SK-N-DZ (cell line): Measurements from ENCODE around the gene TRIM46.
"Not testable (repeated sequence)": the region's sequence is repeated elsewhere in the genome, so short reads cannot be mapped to it uniquely, and the experiment has no call there.

ENCODE experiments used
- DNase-seq: peaks from one replicate; pipeline ENCODE4 v3.0.0-alpha.2; 2015; ENCODE audit warnings: low spot score
- small RNA-seq, 2 experiments: library from RNA; depleted of rRNA; stranded (forward); fragments of <200 nt; gene quantifications; one replicate each; pipeline ENCODE3, GENCODE V24; 2014

TRIM46 gene

GRCh38 chr1:155227261-155228095 lies 53.8 kb downstream of the TRIM46 start:
- peak; percentile 100 for DNase-seq

- no peak for DNase-seq
Measured at GRCh38 chr1:155228096-155228427, 54.4 kb downstream of the TRIM46 start.

- DNase-seq, result not testable (repeated sequence)
Measured at GRCh38 chr1:155231302-155231701, 57.7 kb downstream of the TRIM46 start.

GRCh38 chr1:155232001-155232978 lies 58.6 kb downstream of the TRIM46 start:
- not testable (repeated sequence) for DNase-seq

GRCh38 chr1:155233502-155233901 lies 59.9 kb downstream of the TRIM46 start:
- DNase-seq, result not testable (repeated sequence)

Small RNA genes within 50 kb of the gene (small RNA-seq; reads per million reads assigned to genes)
- 0 reads per million in 2 experiments for gene HMGN2P18
